GM12874 (cell line): ENCODE measurements around the gene B3GALT6.

ENCODE experiments used
- TF ChIP-seq, protein P1 (sequence below): IDR thresholded peaks from 2 replicates; pipeline ENCODE4 v1.5.1; 2011; ENCODE audit warnings: low read depth, mild to moderate bottlenecking, control low read depth, low read length, moderate library complexity; ENCODE audit not compliant: insufficient read depth

B3GALT6 gene

GRCh38 chr1:1242461-1243265, 10.6 kb downstream of the B3GALT6 start:
- TF ChIP-seq, protein P1, sequence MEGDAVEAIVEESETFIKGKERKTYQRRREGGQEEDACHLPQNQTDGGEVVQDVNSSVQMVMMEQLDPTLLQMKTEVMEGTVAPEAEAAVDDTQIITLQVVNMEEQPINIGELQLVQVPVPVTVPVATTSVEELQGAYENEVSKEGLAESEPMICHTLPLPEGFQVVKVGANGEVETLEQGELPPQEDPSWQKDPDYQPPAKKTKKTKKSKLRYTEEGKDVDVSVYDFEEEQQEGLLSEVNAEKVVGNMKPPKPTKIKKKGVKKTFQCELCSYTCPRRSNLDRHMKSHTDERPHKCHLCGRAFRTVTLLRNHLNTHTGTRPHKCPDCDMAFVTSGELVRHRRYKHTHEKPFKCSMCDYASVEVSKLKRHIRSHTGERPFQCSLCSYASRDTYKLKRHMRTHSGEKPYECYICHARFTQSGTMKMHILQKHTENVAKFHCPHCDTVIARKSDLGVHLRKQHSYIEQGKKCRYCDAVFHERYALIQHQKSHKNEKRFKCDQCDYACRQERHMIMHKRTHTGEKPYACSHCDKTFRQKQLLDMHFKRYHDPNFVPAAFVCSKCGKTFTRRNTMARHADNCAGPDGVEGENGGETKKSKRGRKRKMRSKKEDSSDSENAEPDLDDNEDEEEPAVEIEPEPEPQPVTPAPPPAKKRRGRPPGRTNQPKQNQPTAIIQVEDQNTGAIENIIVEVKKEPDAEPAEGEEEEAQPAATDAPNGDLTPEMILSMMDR, result no peak

GRCh38 chr1:1243266-1243660, 11.2 kb downstream of the B3GALT6 start:
- TF ChIP-seq, protein P1, result no peak

GRCh38 chr1:1243807-1244191, 11.8 kb downstream of the B3GALT6 start:
- TF ChIP-seq, protein P1, result no peak

GRCh38 chr1:1244192-1244811, 12.3 kb downstream of the B3GALT6 start:
- TF ChIP-seq, protein P1, result no peak

GRCh38 chr1:1245178-1245816, 13.3 kb downstream of the B3GALT6 start:
- TF ChIP-seq, protein P1, result no peak

DNA sequence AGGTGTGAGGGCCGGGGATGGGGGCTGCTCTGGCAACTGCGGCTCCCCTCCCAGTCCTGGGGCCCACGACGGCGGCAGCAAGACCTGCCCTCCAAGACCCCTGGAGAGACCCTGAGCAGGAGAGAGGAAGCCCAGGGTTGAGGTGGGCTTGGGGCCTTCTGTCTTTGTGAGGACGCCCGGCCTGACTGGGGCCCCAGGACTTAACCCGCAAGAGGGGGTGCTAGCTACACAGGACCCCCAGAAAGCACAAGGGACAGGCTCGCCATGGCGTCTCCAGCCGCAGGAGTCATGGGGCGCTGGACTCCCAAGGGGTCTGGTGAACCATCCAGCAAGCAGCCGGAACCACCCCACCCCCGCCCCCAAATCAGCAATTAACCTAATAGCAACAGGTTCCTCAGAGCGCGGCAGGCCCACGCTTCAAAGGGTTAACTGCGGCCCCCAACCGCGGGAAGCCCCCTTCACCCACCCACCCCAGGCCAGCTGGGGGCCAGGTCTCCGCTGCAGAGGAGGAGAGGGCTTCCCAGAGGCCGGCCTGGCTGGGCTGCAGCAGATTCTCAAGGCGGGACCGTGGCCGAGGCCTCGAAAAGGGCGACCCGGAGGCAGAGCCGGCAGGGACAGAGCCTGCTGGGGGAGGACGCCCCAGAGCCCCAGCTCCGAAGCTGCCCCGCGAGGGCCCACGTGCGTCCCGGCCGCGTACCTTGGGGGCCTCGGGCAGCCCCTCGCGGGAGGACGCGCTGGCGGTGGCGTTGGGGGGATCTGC, 14.0 kb downstream of the B3GALT6 start:
- TF ChIP-seq, protein P1, result no peak
